GM19455 (cell line): ENCODE measurements around the gene HOXB4.

Experiments used
- ATAC-seq: cut with Tn5 transposase; IDR thresholded peaks from one replicate; pipeline ENCODE4 v1.9.1; 2021; ENCODE audit not compliant: unreplicated experiment

Gene HOXB4

DNA sequence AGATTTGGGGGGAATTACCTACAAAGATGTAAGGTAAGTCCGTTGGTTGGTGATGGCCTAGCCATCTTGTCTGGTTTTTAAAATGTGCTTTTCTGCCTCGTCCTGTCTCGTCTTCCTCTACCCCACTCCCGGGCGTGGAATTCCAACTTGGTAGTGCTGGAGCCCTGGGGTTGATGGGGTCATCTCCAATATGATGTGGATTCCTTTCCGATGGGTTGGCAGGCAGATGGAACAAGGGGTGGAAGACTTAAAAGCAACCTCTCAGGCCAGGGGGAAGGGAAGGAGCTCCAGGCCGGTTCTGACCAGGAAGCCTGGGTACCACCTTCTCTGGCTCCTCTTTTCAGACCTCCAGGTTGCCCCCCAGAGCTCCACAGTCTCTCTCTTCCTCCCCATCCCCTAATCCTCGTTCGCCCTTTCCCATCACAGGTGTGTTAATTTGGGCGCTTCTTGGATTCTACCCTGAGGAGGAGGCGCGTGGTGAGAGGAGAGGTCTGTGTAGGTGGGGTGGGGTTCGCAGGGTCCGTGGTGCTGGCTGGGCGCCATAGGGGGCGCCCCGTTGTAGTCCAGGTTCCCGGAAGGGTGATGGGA is 28.1 kb downstream of the HOXB4 start:
- ATAC-seq, result no peak

DNA sequence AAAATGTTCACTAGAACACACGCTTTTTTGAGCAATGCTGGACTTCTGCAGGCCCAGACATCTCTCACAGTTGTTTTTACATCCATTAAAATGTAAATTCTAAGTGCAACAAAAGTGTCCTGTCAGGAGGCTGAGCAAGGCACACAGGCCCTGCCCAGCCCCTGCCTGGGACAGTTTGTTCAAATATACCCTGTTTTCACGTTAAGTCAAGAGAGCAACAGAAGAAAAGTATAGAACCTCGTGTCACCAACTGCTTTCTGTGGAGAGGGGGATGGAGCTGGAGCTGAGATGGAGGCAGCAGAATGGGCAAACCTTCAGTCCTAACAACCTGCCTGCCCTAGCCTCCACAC is 28.9 kb downstream of the HOXB4 start:
- ATAC-seq, result no peak

DNA sequence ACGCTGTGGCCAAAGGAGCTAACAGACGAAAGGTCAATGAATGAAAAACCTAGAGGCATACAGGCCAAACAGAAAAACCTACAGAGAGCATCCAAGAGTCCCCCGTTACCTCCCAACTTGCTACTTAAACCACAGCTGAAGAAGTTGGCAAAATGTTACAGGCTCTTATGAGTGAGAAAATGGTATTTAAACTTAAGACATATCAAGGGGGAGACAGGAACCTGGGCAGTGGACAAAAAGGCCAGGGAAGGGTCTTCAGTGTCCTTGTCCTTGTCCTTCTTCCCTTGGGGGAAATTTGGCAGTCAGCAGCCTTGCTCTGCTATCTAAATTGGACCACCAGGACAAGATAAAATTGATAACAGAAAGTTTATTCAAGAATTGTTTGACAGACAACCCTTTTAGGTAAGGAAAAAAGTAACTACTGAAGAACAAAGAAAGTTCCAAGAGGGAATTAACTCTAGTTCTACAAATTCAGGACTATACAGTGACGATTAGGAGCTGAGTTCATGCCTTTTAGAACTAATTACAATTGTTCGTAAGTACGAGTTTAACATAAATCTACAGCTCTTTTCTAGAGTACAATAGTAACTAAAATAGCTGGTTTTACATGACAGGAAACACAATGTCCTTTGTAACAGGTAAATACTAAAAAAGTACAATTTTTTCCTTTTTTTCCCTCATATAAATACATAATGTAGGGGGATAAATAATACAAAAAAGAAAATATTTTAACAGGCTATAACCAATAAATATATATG is 29.4 kb downstream of the HOXB4 start:
- ATAC-seq, result no peak

DNA sequence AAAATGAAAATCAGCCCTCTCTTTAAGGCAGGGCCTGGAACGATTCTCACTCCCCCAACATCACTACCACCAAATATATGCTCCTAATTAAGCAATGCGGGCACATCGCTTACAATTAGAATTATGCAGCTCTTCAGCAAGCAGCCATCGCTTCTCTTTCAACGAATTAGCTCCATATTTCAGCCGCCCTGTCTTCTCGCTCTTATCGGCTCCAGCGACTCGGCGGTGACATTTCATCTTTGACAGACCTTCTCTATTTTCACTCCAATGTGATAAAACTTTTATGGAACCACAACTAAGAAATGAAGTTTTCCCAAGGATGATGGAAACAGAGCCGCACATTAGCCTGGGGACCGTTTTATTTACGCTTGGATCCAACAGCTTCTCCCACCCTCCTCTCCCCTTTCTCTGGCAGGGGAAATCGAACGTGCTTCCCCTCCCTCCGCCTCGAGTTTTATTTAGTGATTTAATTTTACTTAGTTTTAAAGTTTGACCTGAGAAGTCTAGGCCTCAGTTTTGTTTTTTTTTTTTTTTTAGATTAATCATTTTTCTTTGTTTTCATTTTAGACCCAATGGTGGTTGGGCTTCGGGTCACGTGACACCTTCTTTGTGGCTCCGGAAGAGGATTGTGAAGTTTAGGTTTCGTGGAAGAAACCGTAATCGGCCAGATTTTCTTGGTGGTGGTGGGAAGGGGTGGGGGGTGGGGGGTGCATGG is 30.2 kb downstream of the HOXB4 start:
- no peak for ATAC-seq

DNA sequence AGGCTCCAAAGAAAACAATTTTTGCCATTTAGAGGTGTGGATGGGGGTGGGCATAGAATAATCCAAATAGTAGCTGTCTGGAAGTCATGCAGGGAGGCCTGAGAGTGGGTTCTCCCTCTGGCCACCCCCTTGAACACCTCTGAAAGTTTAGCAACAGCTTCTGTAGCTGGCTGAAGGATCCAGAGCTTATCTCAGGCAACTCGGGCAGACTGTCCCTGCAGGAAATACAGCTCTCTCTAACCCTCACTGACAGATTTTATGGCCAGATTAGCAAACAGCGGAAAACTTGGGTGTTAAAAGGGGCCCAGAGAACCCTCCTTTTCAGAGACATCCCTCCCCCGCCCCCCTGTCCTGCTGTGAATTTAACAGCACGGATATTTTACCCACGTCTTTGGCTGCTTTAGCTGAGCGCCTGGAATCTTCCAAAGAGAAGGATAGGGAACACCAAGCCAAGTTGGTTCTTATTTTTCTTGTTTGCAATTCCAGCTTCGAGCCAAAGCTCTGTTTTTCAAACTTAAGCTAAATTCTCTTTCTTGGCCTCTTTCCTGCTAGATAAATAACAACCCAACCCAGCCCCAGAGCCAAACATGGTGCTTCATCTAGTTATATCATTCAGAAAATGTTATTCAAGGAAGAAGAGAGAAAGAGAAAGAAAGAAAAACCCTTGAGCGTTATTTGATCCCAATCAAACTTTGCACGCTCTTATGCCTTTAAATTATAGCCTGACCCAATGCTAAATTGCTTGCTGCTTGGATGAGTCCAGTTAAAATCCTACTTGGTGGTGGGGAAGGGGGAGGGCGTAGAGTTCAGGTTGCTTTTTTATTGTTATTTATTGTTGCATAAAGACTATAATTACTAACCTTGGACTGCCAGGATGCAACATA is 31.0 kb downstream of the HOXB4 start:
- ATAC-seq, result no peak

DNA sequence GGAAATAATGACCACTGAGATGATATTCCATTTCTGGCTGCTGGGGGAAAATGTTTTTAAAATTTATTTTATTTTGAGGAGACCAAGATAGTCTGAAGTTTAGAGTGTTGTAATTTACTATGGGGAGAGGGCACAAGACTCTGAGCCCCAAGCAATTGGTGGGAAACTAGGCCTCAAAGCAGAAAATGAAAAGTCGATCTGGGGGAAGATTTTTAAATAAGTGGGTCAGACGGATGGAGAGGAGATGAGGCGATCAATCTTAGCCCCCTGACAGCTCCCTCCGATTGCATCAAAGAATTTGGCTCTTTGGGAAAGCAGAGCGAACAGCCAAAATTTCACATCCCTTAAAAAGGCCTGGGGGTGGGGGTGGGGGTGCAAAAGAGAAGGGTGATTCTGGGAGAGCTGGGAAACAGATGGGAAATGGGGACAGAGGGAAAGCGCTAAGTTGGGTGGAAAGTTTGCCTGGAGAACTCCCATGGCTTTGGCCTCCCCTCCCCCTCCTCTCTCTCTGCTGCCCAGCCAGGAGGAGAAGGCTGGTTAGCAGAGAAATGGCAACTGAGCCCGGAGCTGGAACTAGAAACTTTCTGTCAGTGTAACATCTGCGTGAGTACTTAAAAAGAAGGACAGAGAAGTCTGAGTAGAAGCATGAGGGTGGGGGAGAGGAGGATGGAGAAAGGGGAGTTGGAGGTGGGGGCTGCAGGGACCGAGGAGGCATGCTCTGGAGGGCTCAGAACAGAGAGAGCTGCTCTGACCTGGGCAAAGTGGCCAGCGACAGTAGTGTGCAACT is 31.8 kb downstream of the HOXB4 start:
- ATAC-seq, result no peak

DNA sequence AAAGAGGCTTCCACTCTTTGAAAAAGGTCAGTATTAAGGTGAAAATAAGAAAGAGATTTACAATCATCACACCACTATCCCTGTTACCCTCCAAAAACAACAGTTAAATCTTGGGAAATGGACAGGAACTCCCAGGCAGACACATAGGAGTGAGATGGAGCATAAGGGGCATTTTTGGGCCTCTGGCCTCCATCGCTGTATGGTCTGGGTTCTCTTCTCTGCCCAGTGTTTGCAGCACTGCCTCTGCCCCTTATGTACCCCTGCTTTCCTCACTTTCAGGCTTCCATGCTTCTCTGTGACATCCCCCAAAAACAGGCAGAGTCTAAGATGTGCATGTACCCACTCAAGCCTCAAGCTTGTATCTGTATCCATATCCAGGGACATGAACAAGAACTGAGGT is 32.6 kb downstream of the HOXB4 start:
- no peak for ATAC-seq

DNA sequence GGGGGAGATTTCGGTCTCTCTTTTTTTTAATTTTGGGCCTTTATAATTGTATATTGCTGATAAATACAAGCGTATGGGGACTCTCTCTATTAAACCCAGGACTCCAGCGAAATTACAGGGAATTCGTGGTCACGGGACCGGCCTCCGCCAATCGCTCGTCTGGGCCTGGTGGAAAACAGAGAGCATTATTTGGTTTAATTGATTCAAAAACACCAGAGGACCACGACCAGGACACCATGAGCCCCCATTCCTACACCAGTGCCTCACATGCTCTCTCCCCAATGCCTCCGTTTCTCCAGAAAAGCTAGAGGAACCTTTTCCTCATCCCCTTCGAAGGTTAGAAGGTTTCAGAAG is 33.2 kb downstream of the HOXB4 start, which contains the start of gene HOXB2:
Gene HOXB2, minus strand, starts transcription at position 88 of the 354 bp plus-strand sequence. CDS start 198 bp downstream, outside the sequence.
- no peak for ATAC-seq

DNA sequence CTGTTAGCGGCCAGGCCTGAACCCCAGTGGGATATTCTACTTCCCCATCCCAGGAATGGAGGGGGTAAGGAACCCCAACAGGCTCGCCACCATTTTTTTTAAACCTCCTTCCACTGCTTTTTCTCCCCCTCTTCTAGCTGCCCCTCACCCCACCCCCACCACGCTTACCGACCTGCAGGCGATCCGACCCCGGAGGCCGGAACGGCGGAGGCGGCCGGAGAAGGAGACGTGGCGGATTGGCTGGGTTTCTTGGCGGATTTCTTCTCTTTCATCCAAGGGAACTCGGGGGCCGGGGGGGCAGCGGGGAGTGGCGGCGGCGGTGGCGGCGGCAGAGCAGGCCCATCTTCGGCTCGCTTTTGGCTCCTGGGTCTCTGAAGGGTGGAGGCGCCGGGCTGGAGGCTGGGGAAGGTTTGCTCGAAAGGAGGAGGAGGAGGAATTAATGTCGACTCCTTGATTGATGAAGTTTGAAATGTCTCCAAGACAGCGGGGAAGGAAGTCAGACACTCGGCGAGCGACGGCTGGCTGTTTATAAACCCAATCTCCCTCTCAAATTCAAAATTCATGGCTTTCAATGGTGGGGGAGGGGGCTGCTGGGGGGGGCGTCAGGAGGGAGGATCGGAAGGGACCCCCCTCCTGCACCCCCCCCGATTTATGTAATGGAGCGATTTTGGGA is 33.7 kb downstream of the HOXB4 start:
- no peak for ATAC-seq

DNA sequence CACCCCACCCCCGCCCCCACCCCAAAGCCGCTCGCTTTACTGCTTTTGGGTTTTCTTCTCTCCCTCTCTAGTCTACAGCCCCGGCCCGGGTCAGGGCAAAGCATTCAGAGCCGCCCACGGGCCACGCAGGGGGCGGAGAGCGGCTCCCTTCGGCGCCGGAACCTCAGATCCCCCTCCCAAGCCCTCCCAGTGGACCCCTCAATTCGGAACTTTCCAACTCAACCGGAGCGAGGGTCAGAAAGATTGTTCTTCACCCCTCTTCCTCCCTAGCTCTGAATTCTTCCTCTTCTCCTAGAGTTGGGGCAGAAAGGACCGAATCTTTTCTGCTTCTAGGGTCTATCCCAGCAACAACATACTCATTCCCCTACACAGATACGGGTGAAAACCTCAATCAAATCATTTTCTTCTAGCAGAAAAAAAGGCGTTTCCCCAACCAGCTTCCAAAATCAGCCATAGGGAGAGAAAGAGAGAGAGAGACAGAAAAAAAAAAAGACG is 34.2 kb downstream of the HOXB4 start:
- no peak for ATAC-seq

DNA sequence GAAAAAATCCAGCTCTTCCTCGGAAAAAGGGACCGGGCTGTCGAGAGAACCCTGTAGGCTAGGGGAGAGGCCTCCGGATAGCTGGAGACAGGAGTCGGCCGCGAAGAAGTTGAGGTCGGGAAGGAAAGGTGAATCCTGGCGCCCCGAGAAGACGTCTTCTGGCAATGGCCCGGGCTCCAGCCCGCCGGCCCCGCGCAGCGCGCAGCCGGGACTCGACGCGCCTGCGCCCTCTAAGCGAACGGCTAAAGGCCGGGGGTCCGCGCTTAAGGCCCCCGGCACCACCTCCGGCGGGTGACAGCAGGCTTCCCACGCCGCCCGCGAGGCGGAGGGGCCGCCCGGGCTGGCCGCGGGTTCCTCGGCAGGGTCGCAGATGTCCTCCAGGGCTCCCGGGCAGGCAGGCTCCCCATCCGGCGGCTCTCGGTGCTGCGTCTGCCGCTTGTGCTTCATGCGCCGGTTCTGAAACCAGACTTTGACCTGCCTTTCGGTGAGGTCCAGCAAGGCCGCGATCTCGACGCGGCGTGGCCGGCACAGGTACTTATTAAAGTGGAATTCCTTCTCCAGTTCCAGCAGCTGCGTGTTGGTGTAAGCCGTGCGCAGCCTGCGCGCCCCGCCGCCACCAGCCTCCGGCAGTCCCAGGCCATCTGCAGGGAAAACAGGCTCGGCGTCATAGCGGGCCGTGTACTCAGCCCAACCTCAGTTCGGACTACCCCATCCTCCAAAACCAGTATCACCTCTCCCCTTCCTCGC is 34.9 kb downstream of the HOXB4 start:
- ATAC-seq, result peak; percentile 64

DNA sequence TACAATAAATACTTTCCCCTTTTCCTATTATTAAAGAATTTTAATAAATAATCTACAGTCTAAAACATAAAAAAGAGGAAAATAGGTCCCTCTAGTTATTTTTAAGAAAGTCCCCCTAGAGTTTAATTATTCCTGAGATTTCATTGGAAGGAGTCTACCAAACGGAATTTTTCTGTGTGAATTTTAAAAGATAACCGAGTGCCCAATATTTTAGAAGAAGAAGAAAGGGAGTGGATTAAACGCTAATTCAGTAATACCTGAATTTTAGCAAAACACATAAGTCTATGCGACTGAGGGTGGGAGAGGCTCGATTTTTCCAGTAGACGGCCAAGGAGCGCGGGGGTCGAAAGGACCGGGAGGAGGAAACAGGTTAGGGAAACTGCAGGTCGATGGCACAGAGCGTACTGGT is 35.4 kb downstream of the HOXB4 start:
- no peak for ATAC-seq

DNA sequence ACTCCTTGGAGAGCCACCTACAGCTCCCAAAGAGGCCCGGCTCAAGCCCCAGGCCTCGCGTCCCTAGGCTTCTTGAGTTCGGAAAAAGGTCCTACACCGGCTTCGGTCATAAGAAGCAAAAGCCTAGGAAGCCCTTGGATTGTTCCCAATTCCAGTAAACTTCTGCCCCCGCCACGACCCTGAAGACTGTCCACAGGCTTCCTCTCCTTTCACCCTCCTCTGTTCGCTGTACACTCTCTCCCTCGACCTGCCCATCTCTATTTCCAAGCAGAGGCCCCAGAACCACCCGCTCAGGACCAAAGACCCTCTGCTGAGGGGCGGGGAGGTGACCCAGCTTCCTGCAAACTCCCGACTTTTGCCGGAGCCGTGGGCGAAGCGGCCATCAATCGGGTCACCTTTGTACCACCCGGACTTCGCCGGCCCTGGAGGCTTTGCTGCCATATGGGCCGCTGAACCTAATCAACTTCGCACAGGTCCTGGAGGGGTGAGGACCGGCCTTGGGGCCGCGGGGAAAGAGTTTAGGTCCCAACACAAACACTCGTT is 36.0 kb downstream of the HOXB4 start:
- no peak for ATAC-seq

DNA sequence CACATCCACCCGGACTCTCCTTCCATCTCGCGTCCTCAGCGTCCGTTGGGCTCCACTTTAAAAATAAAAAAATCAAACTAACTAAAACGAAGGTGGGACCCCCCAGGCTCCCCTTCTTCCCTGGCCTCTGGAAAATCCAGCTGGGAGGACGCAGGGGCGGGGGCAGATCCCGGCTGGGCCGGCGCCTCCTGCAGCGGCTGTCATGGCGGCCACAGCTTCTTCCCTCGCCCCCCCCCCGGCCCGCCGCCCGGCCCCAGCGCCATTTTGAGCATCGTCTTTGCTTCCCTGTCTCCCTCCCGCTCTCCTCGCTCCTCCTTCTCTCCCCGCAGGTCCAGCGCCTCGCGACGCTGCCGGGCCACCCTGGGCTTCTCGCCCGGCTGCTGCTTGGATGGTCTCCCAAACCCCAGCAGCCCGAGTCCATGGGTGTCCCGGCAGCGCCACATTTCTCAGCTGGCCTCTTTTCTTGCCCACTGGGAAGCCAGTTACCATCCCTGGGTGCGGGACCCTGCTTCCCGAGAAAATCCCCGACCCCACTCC is 36.5 kb downstream of the HOXB4 start:
- ATAC-seq, result no peak

DNA sequence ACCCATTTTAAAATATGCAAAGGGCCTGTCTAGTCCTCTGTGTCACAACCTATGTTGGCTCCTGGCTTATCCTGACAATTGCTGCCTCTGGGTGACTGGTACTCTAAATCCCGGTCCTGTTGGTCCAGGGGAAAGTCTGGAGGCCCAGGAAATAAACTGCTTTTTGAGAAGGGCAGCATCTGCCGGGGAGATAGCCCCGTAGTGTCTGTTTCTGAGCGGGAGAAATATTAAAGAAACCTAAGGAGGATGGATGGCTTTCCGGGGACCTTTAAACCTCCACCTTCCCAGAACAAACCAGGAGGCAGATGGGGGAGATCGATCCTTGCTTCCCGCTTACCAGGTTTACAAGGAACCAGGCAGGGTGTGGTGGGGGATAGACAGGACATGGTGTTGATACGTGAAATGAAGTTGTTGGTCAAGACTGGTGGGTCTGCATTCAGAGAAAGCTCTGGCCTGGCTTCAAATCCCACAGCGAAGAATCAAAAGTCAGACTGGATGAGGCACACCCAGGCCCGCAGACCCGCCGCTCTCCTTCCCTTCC is 37.0 kb downstream of the HOXB4 start:
- ATAC-seq, result no peak

DNA sequence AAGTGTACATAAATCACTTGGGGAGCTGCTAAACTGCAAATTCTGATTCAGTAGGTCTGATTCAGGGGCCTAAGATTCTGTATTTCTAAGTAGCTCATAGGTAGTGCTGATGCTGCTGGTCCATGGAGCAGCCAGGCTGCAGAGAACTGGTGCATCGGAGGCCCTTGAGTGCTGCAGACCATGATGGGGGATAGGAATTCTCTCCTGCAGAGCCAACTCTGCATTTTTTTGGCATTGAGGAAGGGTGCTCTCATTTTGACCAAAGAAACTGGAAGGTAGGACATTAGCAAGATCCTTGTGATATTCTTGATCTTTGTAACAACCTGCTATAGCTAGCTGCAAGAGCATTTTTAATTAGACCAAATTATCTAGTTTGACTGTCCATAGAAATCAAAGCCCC is 37.9 kb downstream of the HOXB4 start:
- no peak for ATAC-seq

DNA sequence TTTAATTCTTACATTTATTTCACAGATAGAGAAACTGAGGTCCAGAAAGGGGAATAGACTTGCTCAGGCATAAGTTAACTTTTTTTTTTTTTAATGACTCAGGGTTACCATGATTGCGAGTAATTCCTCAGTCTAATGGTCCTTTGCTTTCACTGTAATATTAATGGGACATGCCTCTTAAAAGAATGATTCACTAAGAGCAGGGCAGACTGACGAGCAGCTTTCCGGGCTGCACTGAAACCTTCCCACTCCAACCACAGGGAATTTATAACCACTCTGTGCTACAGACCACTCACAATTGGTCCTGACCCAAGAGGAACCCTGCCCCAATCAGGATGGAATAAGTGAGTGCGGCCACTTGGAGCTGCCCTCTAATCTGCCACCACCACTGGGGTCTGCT is 39.0 kb downstream of the HOXB4 start:
- ATAC-seq, result no peak

DNA sequence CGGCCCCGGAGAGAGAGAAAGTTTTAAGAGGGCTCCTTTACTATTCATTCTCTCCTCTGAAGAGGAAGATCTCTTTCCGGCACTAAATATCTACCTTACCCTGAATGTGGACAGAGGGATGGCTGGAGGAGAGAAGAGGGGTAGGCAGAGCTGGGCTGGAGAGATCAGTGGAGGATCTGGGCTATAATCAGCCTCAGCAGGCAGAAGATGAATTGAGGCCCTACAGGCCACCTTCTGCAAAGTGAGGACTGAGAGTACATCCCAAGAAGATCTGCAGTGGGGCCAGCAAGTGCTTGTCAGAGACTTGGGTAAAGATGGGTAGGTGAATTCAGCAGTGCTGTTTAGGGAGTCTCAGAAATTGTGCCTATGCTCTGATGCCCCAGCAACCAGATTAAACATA is 40.8 kb downstream of the HOXB4 start:
- no peak for ATAC-seq
